ENCODE measurements around the gene JOSD1.
"Not testable (repeated sequence)": the region's sequence is repeated elsewhere in the genome, so short reads cannot be mapped to it uniquely, and the experiment has no call there.

JOSD1 gene

DNA sequence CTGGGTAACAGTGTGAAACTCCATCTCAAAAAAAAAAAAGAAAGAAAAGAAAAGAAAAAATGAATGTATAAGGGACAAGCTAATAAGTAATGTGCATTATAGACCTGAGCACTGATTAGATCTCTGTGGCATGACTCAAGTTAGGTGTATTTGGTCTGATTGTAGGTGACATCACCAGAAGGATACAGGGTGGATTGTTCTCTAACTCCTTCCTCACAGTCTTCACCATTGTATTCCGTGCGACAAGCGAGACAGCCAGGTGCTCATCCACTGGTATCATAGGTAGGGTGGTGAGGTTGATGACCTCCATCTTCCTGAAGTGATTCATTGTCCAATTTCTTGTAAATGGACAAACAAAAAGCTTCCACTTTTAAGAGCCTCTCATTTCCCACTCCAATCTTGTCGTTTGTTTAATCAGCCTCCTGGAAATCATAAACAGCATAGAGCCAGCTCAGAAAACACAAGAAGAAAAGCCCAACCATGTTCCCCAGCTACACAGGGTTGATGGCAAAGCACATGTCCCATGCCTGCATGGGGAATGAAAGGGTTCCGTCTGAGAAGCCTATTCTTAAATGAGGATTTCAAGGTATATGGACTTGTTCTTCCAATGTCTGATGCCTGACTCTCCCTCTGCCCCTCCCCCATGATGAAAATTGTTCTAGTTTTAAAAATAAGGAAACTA lies 50.8 kb downstream of the JOSD1 start:
- TF ChIP-seq, protein P1, sequence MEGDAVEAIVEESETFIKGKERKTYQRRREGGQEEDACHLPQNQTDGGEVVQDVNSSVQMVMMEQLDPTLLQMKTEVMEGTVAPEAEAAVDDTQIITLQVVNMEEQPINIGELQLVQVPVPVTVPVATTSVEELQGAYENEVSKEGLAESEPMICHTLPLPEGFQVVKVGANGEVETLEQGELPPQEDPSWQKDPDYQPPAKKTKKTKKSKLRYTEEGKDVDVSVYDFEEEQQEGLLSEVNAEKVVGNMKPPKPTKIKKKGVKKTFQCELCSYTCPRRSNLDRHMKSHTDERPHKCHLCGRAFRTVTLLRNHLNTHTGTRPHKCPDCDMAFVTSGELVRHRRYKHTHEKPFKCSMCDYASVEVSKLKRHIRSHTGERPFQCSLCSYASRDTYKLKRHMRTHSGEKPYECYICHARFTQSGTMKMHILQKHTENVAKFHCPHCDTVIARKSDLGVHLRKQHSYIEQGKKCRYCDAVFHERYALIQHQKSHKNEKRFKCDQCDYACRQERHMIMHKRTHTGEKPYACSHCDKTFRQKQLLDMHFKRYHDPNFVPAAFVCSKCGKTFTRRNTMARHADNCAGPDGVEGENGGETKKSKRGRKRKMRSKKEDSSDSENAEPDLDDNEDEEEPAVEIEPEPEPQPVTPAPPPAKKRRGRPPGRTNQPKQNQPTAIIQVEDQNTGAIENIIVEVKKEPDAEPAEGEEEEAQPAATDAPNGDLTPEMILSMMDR (conservative IDR thresholded peaks at IDR 0.05; ENCODE audit: low read depth, low read length) = no peak
- DNase-seq (ENCODE audit: low read depth) = no peak
- H3K4me3 ChIP-seq (ENCODE audit: low read length) = no peak overlapping the region

DNA sequence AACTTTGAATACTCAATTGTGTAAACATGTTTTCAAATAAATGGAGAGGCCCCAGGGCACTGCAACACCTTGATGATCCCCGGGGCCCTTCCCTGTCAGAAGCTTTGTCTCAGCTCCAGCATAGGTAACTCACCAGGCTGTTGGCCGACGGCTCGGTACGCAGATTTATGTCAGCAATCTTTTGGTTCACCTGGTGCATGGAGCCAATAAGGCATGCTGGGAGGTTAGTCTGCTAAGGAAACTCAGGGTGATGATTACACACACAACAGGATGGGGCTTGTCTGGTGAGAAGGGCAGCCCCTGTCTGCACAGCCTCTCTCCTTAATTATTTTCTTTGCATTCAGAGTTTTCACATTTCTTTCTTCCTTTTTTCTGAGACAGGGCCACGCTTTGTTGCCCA lies 55.3 kb downstream of the JOSD1 start:
- TF ChIP-seq, protein P1 (conservative IDR thresholded peaks at IDR 0.05; ENCODE audit: low read depth, low read length) = no peak
- H3K4me3 ChIP-seq (ENCODE audit: low read length) = no peak overlapping the region
- no peak for DNase-seq (ENCODE audit: low read depth)

DNA sequence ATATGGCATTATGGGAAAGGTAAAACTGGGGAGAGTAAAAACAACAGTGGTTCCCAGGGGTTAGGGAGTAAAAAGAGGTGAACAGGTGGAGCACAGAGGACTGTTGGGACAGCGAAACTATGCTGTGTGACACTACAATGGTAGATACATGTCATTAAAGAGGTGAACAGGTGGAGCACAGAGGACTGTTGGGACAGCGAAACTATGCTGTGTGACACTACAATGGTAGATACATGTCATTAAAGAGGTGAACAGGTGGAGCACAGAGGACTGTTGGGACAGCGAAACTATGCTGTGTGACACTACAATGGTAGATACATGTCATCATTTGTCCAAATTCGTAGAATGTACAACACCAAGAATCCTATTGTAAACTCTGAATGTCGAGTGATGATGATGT lies 56.5 kb downstream of the JOSD1 start:
- DNase-seq (ENCODE audit: low read depth) = not testable (repeated sequence)

DNA sequence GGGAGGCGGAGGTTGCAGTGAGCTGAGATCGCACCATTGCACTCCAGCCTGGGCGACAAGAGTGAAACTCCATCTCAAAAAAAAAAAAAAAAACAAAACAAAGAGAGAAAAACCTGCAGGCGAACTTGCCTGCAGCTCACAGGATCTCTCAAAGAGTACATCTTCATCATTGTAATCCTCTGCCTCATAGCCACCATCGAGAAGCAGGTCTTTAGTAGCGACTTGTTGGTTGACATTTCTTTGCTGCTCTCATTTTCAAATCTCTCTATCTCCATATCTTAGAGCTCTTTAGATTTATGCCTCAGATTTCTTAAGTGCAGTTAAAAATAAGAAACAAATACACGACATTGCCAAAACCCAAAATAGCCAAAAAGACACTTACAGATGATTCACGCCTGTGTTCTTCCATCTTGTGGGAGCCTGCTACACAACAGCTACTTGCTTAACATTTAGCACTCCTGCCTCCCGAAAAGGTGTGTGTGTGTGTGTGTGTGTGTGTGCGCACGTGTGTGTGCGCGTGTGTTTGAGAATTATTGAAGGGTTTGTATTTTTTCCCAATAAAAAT lies 59.2 kb downstream of the JOSD1 start:
- no peak overlapping the region for H3K4me3 ChIP-seq (ENCODE audit: low read length)
- TF ChIP-seq, protein P1 (conservative IDR thresholded peaks at IDR 0.05; ENCODE audit: low read depth, low read length) = no peak
- DNase-seq (ENCODE audit: low read depth) = no peak

More for the DNA sequence above, 56.5 kb downstream of the JOSD1 start:
- H3K4me3 ChIP-seq (ENCODE audit: low read length) = not testable (repeated sequence)

DNA sequence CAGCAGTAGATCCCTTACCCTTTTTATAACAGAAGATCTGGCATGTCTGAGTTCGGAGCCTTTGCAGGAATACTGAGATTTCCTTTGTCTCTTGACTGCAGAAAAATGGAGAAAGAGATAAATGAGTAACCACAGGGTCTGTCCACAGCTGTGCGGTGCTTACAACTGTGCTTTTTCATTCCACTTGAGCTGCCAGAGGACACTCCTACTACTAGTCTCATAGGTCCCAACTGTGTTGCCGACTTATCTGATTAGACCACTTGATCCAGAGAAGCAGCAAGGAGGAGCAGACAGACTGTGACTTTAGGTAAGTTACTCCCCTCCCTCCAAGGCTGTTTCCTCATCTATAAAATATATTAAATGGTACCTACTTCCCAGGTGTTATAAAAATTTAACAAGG lies 62.0 kb downstream of the JOSD1 start:
- DNase-seq (ENCODE audit: low read depth) = no peak
- TF ChIP-seq, protein P1 (conservative IDR thresholded peaks at IDR 0.05; ENCODE audit: low read depth, low read length) = no peak
- no peak overlapping the region for H3K4me3 ChIP-seq (ENCODE audit: low read length)

DNA sequence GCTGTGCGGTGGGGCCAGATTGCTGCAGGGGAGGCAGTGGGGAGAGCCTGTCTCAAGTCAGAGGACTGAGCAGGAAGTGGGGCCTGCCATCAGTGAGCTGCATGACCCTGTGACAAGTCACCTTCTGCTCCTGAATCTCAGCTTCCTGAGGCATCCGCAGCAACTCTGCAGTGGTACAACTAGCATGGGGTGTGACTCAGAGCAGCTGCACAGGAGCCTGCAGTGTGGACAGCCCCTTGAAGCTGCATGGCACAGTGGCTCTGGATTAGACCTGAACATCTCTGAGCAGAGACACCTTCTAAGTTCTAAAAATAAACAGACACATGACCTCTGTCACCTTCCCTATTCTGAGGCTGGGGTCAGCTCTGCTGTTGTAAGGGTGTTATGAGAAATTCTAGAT lies 62.5 kb downstream of the JOSD1 start:
- no peak for DNase-seq (ENCODE audit: low read depth)
- TF ChIP-seq, protein P1 (conservative IDR thresholded peaks at IDR 0.05; ENCODE audit: low read depth, low read length) = no peak

More for the DNA sequence above, 62.5 kb downstream of the JOSD1 start:
- H3K4me3 ChIP-seq (ENCODE audit: low read length) = no peak overlapping the region
